SKM-1 (cell line): Measurements from ENCODE around the gene UCHL1.
A peak's percentile ranks its signal among the peaks of the same experiment; 100 is the strongest.
"Not testable (repeated sequence)": the region's sequence is repeated elsewhere in the genome, so short reads cannot be mapped to it uniquely, and the experiment has no call there.

Experiments used
- DNase-seq: peaks from one replicate; lab custom pipeline; 2025; ENCODE audit not compliant: unreplicated experiment; lab: John Stamatoyannopoulos, UW

Gene UCHL1

GRCh38 chr4:41236032-41236431, 20.7 kb upstream of the UCHL1 start:
- no peak for DNase-seq

GRCh38 chr4:41236508-41236907, 20.2 kb upstream of the UCHL1 start:
- DNase-seq: no peak

- no peak for DNase-seq
Observed at GRCh38 chr4:41241919-41242318, 14.8 kb upstream of the UCHL1 start.

- DNase-seq: no peak
Observed at GRCh38 chr4:41245983-41246382, 10.7 kb upstream of the UCHL1 start.

- no peak for DNase-seq
Observed at GRCh38 chr4:41256131-41256739, 493 bp upstream of the UCHL1 start.

- no peak for DNase-seq
Observed at GRCh38 chr4:41257257-41257901, 651 bp downstream of the UCHL1 start.

- DNase-seq: no peak
Observed at GRCh38 chr4:41257906-41258305, 1.2 kb downstream of the UCHL1 start.

GRCh38 chr4:41258783-41259182, 2.1 kb downstream of the UCHL1 start:
- no peak for DNase-seq

- no peak for DNase-seq
Observed at GRCh38 chr4:41260116-41260733, 3.5 kb downstream of the UCHL1 start.

- DNase-seq: no peak
Observed at GRCh38 chr4:41262198-41262597, 5.5 kb downstream of the UCHL1 start.

GRCh38 chr4:41264212-41264611, 7.5 kb downstream of the UCHL1 start:
- no peak for DNase-seq

GRCh38 chr4:41267997-41268396, 11.3 kb downstream of the UCHL1 start:
- DNase-seq: no peak

- DNase-seq: no peak
Observed at GRCh38 chr4:41268721-41269517, 12.2 kb downstream of the UCHL1 start.

- no peak for DNase-seq
Observed at GRCh38 chr4:41269682-41270081, 13.0 kb downstream of the UCHL1 start.

GRCh38 chr4:41275931-41276330, 19.2 kb downstream of the UCHL1 start:
- not testable (repeated sequence) for DNase-seq

- no peak for DNase-seq
Observed at GRCh38 chr4:41280010-41280409, 23.3 kb downstream of the UCHL1 start.

GRCh38 chr4:41281038-41281634, 24.4 kb downstream of the UCHL1 start:
- DNase-seq: peak; percentile 48

GRCh38 chr4:41282366-41282765, 25.6 kb downstream of the UCHL1 start:
- no peak for DNase-seq

GRCh38 chr4:41285202-41285863, 28.6 kb downstream of the UCHL1 start:
- no peak for DNase-seq

GRCh38 chr4:41285864-41286235, 29.1 kb downstream of the UCHL1 start:
- no peak for DNase-seq

- no peak for DNase-seq
Observed at GRCh38 chr4:41287005-41287404, 30.3 kb downstream of the UCHL1 start.
